ENCODE measurements around the gene GBX2.
A peak's percentile ranks its signal among the peaks of the same experiment; 100 is the strongest.

The GBX2 gene

DNA sequence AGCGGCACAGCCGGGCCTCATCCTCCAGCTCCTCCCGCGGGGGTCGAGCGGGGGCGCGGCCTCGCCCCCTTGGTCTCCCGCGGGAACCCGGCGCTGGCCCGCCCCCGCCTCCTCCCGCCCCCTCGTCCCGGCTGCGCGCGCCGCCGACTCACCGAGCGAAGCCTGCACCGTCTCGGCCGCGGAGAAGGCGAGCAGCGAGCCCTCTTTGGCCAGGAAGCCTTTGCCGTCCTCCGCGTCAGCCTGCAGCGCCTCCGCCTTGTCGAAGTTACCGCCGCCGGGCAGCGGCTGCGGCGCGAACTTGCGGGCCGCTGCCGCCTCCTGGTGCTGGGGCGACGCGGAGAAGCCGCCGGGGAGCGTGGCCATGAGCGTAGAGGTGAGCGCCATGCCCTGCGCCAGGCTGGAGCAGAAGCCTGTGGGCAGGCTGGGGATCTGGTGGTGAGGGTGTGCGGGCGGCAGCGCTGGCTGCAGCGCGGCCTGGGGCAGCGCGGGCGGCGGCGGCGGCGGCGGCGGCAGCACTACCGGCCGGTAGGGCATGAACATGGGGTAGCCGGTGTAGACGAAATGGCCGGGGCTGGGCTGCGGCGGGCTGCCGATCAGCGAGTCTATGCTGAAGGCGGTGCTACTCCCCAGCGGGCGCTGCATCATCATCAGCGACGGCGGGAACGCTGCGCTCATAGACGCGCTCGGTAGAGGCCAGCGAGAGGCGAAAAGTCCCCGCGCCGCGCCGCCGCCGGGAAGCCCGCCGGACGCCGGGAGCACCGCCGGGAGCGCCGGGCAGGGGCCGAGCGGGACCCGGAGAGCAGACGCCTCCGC is 683 bp downstream of the GBX2 start:
- H3K4me1 Mint-ChIP-seq (ENCODE audit: low read depth): peaks cover 10% of the 10 kb centered on the region
- H3K27me3 Mint-ChIP-seq: peaks cover 90% of the 10 kb centered on the region
- no peaks in the 10 kb centered on the region for H3K36me3 Mint-ChIP-seq (ENCODE audit: low read depth)
- no peaks in the 10 kb centered on the region for H3K9me3 Mint-ChIP-seq
- H3K4me3 Mint-ChIP-seq: peak overlapping the region; percentile 9
- intact Hi-C loops (cut with micrococcal nuclease): no loop called here
- no peak overlapping the region for H3K27ac Mint-ChIP-seq

DNA sequence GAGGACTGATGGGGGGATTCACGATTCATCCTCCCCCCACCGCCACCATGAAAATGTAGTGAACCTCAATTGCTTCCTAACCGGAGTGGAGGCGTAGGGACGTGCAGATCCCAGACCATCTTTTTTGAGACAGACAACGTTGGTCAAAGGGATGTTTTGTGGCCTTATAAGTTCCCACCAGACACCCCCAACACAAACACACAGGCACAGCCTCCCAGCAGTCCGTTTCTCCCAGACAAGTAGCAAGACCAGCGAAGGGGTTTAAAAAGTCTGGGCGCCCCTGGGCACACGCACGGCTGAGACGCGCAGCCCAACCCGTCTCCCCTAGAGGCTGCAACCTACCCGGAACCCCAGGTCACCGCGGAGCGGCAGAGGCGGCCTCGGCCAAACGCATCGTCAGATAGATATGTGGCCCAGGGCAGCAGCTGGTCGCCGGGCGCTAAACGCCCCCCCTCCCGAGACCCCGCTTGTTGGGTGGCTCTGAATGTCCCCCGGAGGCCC is 1.3 kb downstream of the GBX2 start:
- Mint-ChIP-seq H3K36me3 (ENCODE audit: low read depth) (no peaks in the 10 kb centered on the region), H3K4me3 (no peak overlapping the region), H3K27ac (no peak overlapping the region), H3K4me1 (ENCODE audit: low read depth) (peaks cover 10% of the 10 kb centered on the region), H3K27me3 (peaks cover 90% of the 10 kb centered on the region), H3K9me3 (no peaks in the 10 kb centered on the region)
- intact Hi-C loops (cut with micrococcal nuclease): no loop called here

DNA sequence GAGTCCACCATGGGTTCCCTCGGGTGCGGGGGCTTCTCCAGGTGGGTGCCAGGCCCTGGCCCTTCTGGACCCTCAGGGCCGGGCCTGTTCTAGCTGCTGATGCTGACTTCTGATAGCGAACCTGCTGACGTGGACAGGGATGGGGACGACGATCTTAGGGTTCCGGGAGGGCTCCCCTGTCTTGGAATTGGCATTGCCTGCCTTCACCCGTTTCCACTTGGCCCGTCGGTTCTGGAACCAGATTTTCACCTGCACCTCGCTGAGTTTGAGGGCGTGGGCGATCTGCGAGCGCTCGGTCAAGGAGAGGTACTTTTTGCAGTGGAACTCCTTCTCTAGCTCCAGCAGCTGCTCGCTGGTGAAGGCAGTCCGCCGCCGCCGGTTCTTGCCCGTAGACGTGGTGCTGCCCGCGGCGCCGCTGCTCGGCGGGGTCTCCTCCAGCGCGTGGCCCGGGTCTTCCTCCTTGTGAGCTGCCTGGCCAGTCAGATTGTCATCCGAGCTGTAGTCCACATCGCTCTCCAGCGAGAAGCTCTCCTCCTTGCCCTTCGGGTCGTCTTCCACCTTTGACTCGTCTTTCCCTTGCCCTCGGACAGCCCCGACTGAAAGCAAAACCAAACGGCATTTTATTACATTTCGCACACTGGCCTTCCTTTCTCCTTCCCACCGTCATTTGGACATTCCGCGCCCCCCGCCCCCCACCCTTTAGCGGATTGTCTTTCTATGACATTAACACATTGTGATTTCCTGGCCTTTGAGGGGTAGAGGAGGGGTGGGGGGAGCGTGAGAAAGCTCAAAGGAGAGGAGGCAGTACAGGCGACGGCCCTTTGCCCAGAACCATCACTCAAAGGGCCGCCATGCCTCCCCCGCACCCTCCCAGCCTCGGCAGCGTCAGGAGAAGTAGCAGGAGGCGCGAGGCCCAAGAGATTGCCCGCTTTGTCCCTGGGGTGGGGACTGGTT is 2.1 kb downstream of the GBX2 start:
- Mint-ChIP-seq H3K27ac (no peak overlapping the region), H3K4me3 (no peak overlapping the region), H3K9me3 (no peaks in the 10 kb centered on the region), H3K36me3 (ENCODE audit: low read depth) (no peaks in the 10 kb centered on the region), H3K4me1 (ENCODE audit: low read depth) (peaks cover 10% of the 10 kb centered on the region), H3K27me3 (peaks cover 90% of the 10 kb centered on the region)
- intact Hi-C loops (cut with micrococcal nuclease): no loop called here

DNA sequence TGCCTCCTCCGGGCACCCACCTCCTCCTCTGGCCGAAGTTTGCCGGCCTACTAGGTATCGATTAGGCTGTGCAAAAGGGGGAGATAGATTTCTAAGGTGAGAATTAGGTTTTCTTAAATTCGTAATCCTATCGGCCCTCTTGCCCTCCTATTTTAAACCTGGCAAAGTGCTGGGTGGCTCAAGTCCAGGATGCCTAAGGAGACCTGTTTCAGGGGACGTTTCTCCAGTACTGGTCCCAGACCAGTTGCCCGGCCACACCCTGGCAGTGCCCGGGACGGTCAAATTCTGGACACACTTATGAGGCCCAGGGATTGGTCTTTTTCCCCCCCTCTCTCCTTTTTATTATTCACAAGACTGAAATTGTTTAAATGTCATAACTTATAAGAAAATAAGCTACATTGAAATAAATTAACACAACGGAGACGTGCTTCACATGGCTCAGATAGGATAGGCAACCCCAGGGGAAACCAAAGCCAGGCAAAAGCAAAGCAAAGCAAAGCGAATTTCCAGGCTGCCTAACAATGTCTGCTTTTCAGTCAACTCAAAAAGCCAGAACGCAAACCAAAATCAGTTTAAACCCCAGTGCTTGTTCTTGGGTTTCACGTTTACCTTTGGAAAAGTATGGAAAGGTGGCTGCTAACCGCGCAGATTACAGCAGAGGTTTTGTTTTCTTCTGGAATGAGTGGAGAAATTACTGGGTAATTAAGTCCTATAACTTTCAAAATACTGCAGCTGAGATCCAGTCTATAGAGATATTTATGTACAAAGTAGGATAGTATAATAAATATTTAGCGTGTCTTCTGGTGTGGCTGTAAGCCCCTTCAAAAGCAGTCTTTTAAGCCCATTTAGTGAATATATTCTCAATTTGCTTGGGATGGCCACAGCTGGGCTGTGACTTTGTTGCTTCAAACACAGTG is 3.0 kb downstream of the GBX2 start:
- H3K27me3 Mint-ChIP-seq: peaks cover 90% of the 10 kb centered on the region
- H3K4me1 Mint-ChIP-seq (ENCODE audit: low read depth): peaks cover 10% of the 10 kb centered on the region
- no peak overlapping the region for H3K27ac Mint-ChIP-seq
- no peak overlapping the region for H3K4me3 Mint-ChIP-seq
- H3K9me3 Mint-ChIP-seq: no peaks in the 10 kb centered on the region
- intact Hi-C loops (cut with micrococcal nuclease): no loop called here
- no peaks in the 10 kb centered on the region for H3K36me3 Mint-ChIP-seq (ENCODE audit: low read depth)

DNA sequence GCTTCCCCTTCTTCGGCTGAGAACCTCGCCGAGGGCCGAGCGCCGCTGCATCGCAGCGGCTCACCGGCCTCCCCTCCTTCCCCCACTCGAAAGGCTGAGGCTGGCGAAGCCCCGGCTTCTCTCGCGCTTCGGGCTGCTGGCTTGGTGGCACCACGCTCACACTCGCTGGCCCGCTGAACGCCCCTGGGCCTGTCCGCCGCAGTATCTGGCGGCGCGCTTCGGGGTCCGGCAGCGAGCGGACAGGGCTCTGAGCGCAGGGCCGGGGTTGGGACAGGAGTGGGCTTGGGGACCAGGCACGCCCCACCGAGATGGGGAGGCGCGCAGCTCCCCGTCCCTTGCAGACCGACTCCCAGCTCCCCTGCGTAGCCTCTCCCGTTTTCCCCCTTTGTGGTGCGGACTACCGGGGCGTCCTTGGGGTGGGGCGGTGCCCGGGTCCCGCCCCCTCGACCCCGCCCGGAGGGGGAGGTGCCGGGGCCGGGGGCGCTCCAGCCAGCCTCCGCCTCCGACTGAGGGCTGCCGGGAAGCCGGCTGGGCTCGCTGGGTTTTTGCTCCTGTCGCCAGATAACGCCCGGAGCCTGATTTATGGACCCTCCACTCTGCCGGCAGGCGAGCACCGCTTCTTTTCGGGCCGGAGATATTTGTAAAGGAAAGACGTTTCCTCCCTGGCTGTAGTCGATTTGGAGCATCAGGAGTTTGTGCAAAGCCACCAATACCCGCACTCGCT is 3.8 kb downstream of the GBX2 start:
- intact Hi-C loops (cut with micrococcal nuclease): no loop called here
- H3K4me1 Mint-ChIP-seq (ENCODE audit: low read depth): peaks cover 10% of the 10 kb centered on the region
- H3K27ac Mint-ChIP-seq: no peak overlapping the region
- no peak overlapping the region for H3K4me3 Mint-ChIP-seq
- H3K36me3 Mint-ChIP-seq (ENCODE audit: low read depth): no peaks in the 10 kb centered on the region
- H3K9me3 Mint-ChIP-seq: no peaks in the 10 kb centered on the region
- peaks cover 90% of the 10 kb centered on the region for H3K27me3 Mint-ChIP-seq

DNA sequence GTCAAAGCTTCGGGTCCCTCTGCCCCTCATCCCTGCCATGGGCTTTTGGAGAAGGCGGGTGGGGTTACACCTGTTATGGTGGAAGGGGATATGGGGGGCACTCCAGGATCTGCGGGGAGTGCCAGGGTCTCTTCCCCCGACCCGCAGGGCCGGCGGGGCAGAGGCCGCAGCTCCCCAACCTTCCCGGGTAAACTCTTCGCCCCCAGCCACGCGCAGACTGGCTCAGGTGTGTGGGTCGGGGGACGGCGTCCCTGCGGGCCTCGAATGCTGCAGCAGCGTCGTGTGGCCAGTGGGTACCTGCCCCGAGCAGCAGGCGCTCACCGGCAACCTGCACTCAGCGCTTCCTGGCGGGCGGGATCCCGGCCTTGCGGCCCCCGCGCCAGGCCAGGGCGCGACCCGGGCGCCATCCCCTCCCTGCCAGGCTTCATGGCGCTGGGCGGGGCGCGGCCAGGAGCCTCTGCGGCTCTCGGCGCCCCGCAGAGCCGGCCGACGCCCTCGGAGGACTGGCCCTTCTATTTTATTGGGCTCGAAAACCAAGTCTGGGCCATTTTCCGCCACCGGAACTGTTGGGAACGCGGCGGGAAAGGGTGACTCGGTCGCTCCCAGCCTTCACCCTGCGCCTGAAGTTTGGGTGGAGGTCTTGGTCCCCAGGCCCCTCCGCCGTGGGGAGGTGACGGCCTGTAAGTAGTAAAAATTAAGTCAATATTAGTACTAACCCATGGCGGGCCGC is 4.5 kb downstream of the GBX2 start:
- Mint-ChIP-seq H3K4me3 (no peak overlapping the region), H3K9me3 (no peaks in the 10 kb centered on the region), H3K36me3 (ENCODE audit: low read depth) (no peaks in the 10 kb centered on the region), H3K4me1 (ENCODE audit: low read depth) (peaks cover 10% of the 10 kb centered on the region), H3K27ac (no peak overlapping the region), H3K27me3 (peaks cover 90% of the 10 kb centered on the region)
- intact Hi-C loops (cut with micrococcal nuclease): no loop called here

DNA sequence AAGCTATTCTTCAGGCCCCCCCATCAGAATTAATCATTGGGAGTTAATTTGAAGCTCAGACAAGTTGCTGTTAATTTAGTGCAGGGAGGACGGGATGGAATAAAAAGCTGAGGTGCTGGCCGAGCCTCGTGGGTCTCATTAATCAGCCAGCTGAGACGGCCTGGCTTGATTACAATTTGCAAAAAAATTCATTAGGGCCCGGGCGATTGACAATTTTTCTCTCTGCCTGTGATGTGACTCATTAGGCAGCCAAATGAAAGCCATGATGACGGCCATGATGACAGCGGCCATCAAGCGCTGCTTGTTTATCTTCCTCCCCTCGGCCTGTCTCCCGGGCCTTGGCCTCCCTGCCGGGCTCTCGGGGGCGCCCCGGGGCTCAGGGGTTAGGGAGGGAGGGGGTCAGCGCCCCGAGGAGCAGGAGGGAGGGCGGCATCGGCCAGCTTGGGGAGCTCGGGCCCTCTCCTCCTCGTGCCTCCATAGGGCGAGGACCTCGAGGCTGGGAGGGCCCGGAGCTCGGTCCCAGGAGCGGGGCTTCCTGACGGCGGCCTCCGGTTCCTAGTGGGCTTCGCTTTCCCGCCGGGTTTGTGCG is 5.2 kb downstream of the GBX2 start:
- H3K36me3 Mint-ChIP-seq (ENCODE audit: low read depth): no peaks in the 10 kb centered on the region
- no peaks in the 10 kb centered on the region for H3K9me3 Mint-ChIP-seq
- peaks cover 91% of the 10 kb centered on the region for H3K27me3 Mint-ChIP-seq
- H3K27ac Mint-ChIP-seq: no peak overlapping the region
- intact Hi-C loops (cut with micrococcal nuclease): no loop called here
- no peak overlapping the region for H3K4me3 Mint-ChIP-seq
- peaks cover 10% of the 10 kb centered on the region for H3K4me1 Mint-ChIP-seq (ENCODE audit: low read depth)

DNA sequence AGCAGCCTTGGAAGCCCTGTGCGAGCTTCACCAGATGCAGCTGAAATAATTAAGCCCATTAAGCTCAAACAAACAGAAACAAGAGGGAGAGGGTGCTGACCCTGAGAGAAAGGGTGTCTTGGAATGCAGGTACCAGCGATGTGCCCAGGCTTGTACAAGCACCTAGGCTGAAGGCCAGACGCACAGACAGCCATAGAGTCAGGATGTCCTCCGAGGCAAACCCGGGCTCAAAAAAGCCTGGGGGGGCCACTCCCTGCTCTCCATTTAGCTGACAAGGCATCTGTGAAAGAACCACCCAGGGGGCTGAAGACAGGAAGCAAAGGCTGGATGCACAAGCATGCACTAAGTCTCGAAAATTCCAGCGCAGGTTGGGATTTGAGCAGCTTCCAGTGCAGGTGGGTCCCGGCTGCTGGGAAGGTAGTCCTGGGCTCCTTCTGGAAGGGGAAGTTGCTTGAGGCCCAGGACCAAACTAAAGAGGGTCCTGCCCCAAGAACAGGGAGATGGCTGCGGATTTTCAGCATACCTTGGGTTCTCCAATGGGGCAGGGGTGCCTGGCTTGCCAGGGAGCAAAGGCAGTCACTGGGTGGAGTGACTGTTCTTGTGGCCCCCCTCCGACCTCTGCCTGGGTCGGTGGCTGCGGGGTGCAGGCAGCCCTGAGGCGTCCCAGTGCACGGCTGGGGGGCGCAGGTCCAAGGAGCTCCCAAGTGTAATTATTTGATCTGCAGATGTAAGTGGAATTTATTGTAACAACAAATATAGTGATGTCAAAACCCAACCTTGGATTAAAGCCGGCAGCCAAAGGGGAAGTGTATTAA is 5.9 kb downstream of the GBX2 start:
- no peak overlapping the region for H3K4me3 Mint-ChIP-seq
- intact Hi-C loops (cut with micrococcal nuclease): no loop called here
- H3K36me3 Mint-ChIP-seq (ENCODE audit: low read depth): no peaks in the 10 kb centered on the region
- no peak overlapping the region for H3K27ac Mint-ChIP-seq
- H3K9me3 Mint-ChIP-seq: no peaks in the 10 kb centered on the region
- peaks cover 10% of the 10 kb centered on the region for H3K4me1 Mint-ChIP-seq (ENCODE audit: low read depth)
- H3K27me3 Mint-ChIP-seq: peaks cover 92% of the 10 kb centered on the region

DNA sequence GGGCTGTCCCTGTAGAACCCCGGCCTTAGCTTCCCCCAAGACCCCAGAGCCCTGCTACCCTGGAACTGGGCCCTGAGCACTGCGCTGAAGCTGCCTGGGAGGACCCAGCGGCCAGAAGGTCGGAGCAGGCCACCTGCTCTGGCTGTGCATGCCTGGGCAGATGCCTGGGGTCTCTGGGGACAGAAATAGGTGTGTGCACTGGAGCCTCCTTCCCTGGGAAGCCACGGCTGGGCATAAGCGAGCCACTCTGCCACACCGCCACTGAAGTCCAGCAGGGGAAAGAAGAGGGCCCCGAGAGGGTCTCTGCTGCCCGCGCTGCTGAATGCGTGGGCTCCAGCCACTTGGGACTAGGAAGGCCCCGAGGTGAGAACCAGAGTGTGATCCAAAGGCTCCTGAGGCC is 6.7 kb downstream of the GBX2 start:
- Mint-ChIP-seq H3K27me3 (peaks cover 87% of the 10 kb centered on the region), H3K4me1 (ENCODE audit: low read depth) (peaks cover 5% of the 10 kb centered on the region), H3K9me3 (no peaks in the 10 kb centered on the region), H3K27ac (no peak overlapping the region), H3K36me3 (ENCODE audit: low read depth) (no peaks in the 10 kb centered on the region), H3K4me3 (no peak overlapping the region)
- intact Hi-C loops (cut with micrococcal nuclease): no loop called here

DNA sequence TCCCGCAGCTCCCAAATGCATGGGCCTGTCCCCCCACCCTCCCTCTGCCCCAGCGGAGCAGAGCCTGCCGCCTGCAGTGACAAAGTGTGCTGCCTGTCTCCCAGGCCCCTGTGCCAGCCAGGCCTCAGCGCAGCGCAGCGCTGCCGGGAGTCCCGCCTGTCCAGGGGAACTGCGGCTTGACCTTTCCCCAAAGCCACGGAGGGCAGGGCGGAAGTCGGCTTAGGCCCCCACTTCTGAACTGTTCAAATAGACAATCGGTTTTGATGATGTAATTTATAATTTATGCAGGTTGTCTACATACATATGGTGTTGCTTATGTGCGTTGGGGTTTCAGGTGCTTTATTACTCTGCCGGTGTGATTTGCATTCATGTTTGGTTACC is 7.1 kb downstream of the GBX2 start:
- Mint-ChIP-seq H3K4me3 (no peak overlapping the region), H3K27me3 (peaks cover 85% of the 10 kb centered on the region)

DNA sequence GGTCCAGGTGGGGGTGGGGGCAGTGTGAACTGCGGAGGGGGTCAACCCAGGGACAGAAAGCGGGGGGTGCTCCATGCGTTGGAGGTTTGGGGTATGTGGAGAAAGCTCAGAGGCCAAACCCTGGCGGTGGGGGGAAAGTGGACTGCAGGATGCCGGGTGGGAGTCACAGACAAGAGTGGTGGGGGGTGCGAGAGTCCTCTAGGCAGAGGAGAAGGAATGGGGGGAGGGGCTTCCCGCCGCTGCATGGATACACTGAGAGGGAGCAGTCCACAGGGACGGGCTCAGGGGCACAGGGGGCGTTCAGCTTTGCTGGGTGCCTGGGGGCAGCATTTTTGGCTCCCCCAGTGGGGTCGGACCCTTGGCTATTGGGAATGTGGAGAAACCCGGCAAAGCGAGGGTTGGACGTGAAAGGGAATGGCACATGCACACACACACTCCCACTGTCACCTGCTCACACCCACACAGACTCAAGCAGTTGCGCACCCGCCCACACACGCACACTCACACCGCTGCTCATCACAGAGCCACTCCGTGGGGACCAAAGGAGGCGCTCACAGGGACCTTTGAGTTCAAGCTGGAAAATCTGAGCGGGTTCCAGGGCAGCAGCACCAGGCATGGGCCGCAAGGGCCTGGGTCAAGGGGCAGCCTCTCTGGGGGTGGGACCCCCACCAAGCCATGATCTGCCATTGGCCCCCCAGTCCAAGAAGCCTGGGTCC is 7.7 kb downstream of the GBX2 start:
- no peak overlapping the region for H3K27ac Mint-ChIP-seq
- peaks cover 81% of the 10 kb centered on the region for H3K27me3 Mint-ChIP-seq
- H3K4me3 Mint-ChIP-seq: no peak overlapping the region
- H3K4me1 Mint-ChIP-seq (ENCODE audit: low read depth): no peaks in the 10 kb centered on the region
- no peaks in the 10 kb centered on the region for H3K36me3 Mint-ChIP-seq (ENCODE audit: low read depth)
- intact Hi-C loops (cut with micrococcal nuclease): no loop called here
- no peaks in the 10 kb centered on the region for H3K9me3 Mint-ChIP-seq

More for the DNA sequence above, 7.1 kb downstream of the GBX2 start:
- H3K4me1 Mint-ChIP-seq (ENCODE audit: low read depth): peaks cover under 1% of the 10 kb centered on the region
- H3K9me3 Mint-ChIP-seq: no peaks in the 10 kb centered on the region
- no peak overlapping the region for H3K27ac Mint-ChIP-seq
- no peaks in the 10 kb centered on the region for H3K36me3 Mint-ChIP-seq (ENCODE audit: low read depth)
- intact Hi-C loops (cut with micrococcal nuclease): no loop called here

Data from dendritic cell treated with granulocyte-macrophage colony-stimulating factor and Interleukin-4, amounts not matched to agents 40 ng/mL and 50 ng/mL, for 4 days (primary cell).